ENCODE results near the gene EGFR.

Gene EGFR

DNA sequence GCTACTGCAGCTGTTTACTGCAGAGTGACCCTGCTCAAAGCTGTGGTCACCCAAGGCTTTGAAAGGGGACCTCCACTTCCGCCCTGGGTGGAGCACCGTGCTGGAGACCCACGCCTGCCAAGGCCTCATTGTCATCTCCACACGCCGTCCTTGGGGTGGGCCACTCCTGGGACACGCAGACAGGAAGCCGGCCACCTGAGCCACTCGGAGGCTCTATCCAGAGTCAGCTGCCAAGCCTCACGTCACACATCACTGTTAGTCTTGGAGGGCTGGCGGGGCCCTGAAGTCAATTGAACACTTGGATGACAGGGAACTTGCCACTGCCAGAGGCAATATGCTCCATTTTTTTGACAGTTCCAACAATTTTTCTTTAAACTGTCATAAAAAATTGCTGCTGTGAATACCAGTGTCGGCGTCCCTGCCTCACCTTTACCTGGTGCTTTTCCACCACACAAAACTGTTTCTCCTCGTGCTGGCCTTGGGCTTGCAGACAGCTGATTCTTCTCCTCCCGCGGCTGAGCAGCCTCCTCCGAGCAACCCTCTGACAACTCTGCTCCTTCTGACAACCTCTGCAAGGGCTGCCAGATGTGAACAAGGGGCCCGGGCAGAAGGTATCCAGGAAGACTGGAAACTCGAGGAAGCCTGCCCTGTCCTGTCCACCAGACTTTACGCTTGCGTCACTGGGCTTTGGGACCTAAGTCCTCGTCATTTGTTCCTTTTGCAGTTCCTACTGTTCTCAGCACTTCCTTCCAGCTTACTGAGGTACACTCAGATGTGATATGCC lies 81.9 kb downstream of the EGFR start:
- no peak for DNase-seq (ENCODE audit: low read depth, low spot score)

DNA sequence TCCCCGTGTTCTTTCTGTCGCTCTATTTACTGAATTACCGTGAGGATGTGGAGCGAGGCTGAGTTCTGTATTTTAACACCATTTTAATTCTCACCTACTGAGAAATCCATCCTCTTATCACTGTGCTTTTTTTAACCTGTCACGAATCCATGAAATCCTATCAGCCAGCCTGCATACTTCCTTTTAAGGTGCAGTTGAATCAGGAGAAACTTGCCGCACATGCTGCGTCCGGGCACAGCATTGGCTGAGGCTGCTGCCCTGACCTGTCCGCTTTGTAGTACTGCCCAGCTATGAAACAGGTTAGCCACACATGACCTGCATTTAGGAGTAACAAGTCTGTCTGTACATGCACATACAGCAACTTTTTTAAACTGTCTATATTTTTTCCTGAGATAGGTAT lies 82.5 kb downstream of the EGFR start:
- DNase-seq (ENCODE audit: low read depth, low spot score) = no peak

DNA sequence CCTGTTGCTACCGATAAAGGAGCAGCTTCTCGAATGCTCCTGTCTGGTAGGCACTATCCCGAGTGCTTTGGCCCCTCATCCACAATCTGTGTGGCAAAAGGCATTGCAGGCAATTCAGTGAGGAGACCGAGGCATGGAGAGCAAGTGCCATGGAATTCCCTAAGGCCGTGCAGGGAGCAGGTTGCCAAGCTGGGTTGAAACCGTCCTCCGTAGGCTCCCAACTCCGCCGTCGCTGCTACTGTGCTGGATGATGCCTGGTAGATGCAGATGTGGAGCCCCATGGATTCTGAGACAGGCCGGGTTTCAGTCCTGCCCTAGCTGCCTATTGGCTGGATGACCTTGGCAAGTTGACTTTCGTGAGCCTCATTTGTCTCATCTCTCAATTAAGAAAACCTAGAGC lies 85.3 kb downstream of the EGFR start:
- DNase-seq (ENCODE audit: low read depth, low spot score) = no peak

DNA sequence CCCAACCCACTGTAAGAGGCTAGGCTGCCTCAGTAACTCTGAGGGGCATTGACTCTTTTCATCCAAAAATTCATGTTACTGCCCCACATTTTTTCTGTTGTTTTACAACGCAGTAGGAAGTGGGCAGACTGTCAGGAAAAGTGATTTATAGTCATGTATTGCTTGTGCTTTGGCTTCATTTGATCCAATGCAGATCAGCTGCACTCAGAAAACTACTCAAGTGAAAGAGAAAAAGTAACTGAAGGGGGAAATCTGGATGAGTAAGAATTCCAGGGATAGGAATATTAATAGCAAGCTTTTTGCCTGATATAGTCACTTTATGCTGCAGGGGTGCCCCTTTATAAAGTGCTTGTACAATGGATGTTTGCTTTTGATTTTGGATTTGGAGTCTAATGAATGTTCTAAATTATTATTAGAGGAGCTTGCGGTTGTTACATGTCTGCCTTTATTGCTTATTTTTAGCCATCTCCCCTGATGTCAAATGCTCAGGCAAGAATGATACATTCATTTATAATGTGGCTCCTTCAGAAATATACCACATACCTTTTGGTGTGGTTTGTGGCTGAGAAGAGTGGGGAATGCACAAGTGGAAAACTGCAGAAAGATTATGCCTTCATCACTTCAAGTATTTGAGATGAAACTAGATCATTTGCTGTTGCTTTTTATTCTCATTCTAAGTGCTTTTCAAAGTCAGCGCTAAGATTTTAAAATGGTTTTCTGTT lies 86.1 kb downstream of the EGFR start:
- DNase-seq (ENCODE audit: low read depth, low spot score) = no peak

DNA sequence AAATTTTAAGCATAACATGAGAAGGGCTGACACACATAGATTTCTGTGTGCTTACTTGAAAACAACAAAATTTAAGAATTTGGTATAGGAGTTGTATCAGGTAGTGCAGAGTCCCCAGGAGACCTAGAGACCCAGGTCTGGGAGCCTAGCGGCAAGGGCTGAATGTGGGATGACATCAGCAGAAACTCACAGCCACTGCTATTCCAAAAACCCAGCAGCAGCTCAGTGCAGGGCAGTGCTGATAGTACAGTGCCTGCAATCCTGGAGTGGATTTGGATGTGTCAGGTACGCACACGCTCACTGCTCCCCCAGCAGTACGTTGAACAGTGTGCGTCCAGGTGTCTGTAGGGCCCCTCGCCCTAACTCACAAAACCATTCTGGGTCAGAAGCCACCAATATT lies 87.1 kb downstream of the EGFR start:
- no peak for DNase-seq (ENCODE audit: low read depth, low spot score)

DNA sequence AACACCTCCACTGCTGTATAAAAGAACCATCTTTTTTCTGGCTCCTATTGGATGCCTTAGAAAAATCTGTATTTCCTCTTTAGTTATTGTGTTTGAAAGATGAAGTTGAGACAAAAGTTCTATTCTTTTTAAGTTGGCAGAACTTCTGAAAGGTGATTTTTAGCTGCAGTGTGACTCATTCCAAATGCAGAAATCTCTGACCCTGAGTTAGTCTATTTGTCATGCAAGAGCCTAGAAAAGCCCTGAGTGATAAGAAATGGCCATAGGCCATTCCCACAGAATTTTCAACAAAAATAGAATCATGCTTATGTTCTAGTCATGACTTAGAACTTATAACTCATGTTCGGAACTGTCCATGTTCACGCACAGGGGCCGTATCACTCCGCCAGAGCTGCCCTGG lies 89.1 kb downstream of the EGFR start:
- no peak for DNase-seq (ENCODE audit: low read depth, low spot score)

DNA sequence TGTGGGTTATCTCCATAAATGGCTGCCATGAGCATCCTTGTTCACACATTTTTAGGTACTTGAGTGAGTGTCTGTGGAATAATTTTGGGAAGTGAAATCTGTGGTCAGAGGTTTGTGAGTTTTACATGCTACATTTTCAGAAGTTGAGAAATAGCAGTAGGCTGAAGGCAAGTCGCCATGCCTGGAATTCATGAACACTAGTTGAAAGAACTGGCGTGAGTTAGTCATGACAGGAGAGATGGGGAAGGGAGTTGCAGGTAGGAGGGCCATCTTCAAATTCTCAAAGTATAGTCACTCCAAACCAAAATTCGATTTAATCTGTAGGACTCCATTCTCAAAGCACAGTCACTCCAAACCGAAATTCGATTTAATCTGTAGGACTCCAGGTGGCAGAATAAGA lies 89.6 kb downstream of the EGFR start:
- no peak for DNase-seq (ENCODE audit: low read depth, low spot score)

DNA sequence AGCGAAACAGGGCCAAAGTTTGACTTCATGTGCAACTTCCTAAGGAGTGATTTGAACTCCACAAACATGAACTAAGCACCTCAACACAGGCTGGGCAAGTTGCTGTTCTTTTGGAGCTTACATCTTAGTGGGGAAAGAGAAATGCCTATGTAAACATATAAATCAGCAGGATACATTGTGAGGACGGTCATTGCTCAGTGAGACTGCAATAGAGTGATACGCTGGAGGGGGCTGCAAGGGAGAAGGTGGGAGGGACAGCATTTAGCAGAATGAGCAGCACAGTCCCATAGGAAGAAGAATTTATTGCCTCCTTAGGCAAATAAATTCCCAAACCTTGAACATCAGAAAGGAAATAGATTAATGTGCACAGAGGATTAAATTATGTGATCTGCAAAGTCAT lies 90.0 kb downstream of the EGFR start:
- no peak for DNase-seq (ENCODE audit: low read depth, low spot score)

DNA sequence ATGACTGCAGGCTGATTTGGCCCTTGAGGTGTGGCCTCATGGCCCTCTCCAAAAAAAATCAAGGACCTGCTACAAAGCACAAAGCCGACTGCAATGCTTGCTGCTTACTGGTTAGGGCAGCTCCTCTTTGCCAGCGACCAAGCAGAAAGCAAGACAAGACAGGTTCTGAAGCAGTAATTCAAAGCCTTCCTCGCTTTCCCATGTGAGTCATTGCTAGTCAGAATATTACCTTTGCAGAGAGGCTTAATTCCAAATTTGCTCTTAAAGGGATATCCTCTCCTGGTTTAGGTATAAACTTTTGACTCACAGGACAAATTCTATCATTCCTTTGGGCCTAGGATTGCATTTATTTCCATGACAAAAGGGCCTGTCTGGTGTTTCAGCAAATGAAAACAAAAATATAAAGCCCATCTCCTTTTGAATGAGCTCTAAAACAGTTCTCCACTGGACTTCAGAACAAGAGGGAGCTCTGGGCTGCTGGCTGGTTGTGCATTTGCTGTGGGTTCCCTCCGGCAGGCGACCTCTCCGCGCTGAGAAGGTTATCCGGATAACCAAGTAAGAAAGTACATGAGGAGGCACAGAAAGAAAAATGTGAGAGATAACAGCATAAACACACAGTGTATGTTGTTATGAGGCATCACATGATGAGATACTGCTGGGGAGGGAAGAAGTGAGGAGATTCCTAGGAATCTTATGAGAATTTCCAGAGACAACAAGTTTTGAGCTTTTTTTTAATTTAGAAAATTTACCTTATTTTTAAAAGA lies 90.8 kb downstream of the EGFR start:
- DNase-seq (ENCODE audit: low read depth, low spot score) = no peak

DNA sequence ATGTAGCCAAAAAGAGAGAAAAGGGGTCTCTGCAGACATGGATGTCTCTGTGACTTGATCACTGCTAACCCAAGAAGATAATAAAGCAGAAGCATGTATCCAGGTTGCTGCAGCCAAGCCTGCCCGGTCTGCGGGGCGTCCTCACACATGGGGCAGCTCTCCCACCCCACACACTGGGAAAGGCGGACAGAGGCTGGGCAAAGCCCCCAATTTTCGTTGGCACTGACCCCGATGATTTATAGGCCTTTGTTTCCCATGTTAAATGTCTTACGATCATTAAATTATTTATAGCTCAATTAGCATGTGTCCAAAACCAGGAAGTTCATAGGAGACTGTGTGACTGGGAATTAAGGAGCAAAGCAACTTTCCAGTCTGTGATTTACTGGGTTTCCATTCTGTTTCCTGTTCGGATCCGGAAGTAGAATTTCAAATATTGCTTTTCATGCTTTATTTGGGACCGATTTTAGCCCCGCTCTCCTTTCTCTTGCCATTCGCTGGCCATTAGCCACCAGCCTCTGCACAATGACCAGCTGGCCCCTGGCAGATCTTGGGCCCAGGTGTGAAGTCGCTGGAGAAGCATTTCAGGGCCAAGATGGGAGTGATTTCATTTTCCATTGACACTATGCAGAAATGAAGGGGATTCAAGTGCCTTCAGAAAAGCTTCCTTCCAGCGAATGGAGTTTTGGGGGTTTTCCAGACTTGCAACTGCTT lies 91.6 kb downstream of the EGFR start:
- DNase-seq (ENCODE audit: low read depth, low spot score) = no peak

DNA sequence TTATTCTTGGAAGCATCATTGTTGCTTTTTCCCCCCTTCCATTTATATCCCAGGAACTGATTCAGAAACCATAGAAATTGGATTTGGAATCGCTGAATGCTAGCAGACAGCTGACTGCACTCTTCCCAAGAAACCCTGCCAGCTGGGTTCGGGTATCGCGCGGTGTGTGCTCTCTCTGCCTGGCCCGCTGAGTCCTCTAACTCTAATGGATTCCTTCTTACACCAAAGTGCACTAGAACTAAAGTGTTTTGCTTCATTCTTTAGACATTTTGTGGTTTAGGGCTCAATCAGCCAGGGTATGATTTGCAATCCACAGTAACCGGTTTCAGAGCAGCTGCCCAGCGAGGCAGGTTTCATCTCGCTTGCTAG lies 92.2 kb downstream of the EGFR start:
- DNase-seq (ENCODE audit: low read depth, low spot score) = no peak

DNA sequence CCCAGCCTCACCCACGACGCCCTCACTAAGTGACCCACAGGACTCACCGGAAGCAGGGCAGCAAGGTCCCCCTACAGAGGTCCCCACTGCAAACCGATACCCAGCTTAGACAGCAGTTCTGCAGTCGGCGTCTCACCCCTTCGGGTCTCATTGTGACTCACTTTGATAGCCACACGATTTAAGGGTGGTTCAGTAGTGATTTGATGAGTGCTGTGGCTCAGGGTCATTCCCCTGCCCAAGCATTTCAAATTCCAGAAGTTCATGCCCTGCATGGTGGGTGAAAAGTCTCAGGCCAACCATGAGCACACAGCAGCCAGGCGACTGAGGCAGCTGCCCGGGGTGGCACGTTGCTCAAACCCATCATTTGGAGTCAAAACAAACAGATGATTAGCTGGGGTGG lies 93.2 kb downstream of the EGFR start:
- no peak for DNase-seq (ENCODE audit: low read depth, low spot score)

DNA sequence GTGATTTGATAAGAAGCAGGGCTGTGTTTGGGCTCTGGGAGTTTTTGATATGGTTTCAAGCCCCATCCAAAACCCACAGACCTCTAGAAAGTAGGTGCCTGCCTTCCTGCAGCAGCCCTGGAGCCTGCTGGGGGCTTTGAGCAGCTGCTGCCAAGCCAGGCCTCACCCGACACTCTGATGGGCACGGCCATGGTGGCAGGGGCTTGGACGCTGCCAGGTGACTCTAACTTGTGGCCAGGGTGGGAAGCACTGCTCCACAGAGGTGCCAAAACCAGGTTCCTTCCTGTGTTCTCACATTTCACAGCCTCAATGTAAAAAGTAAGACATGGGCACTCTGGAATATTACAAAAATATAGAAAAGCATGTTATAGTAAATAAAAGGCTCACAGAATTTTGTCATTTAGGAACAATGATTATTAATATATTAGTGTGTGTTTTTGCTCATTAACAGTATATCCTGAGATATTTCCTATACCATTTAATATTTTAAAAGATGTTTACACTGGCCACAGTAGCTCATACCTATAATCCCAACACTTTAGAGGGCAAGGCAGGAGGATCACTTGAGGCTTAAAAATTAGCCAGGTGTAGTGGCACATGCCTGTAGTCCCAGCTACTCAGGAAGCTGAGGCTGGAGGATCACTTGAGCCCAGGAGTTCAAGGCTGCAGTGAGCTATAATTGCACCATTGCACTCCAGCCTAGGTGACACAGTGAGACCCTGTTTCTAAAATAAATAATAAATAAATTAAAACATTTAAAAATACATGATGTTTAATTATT lies 95.1 kb downstream of the EGFR start:
- DNase-seq (ENCODE audit: low read depth, low spot score) = no peak

DNA sequence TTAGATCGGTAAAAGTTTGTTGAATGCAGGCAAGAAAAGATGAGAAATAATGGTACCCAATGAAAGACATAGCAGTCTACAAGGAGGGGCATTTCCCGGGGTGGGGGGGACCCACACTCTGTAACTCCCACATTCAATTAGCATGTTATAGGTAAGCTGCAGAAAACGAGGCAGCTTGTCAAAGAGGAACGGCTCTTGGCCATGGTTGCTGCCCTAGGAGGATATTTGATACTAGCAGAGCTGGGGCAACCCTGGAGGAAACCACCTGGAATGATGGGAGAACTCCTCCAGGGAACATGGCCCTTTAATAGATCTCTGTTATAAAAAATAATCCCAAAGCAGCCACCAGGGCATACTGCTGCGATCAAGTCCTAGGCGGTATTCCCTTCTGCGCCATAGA lies 98.5 kb downstream of the EGFR start:
- no peak for DNase-seq (ENCODE audit: low read depth, low spot score)

DNA sequence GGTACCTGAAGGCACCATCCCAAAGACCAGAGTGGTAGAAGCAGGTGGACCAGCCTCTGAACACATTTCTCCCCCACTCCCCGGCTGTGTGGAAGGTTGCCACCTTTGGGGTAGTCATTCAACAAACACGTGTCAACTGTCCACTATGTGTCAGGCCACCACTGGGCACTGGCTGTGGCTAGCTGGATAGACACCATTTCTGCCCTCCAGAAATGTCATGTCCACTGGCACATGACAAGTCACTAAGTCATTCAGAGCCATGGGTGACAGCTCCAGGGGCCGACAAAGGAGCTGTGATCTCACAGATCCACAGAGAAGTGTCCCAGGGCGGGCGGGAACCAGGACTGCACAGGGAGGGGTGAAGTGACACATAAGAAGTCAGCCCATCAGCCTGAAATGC lies 99.6 kb downstream of the EGFR start:
- DNase-seq (ENCODE audit: low read depth, low spot score) = no peak

DNA sequence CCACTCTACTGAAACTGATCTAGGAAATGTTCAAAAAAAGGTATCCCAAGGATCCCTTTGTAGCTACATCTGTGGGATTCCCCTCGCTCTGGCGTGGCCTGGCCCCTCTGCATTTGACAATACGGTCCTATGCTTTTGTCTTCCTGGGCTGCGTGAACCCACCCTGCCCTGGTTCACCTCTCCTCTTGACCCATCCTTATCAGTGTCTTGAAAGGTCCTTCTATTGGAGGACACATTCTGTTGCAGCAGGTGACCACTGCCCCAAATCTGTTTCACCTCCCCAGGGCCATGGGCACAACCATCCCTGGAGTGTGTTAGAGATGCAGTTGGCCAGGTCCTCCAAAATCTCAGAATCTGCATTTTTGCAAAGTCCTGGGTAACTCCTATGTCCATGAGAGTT lies 100.8 kb downstream of the EGFR start:
- no peak for DNase-seq (ENCODE audit: low read depth, low spot score)

DNA sequence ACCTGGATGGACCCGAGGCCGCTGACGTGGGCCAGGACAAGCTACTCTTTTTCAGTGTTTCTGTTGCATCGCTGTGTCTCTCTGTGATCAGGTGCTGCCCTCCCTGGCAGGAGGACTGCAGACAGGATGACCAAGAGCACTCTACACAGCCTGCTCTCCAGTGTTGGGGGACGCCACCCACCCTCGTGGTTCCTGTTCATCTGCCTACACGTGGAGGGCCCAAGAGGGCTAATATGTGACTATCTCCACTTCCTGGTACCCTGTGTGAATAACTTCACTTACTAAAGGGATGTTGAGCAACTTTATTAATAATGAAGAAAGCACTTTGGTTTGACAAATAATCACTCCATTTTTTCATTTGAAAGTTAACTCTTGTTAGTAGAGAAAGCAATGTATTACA lies 101.3 kb downstream of the EGFR start:
- no peak for DNase-seq (ENCODE audit: low read depth, low spot score)

DNA sequence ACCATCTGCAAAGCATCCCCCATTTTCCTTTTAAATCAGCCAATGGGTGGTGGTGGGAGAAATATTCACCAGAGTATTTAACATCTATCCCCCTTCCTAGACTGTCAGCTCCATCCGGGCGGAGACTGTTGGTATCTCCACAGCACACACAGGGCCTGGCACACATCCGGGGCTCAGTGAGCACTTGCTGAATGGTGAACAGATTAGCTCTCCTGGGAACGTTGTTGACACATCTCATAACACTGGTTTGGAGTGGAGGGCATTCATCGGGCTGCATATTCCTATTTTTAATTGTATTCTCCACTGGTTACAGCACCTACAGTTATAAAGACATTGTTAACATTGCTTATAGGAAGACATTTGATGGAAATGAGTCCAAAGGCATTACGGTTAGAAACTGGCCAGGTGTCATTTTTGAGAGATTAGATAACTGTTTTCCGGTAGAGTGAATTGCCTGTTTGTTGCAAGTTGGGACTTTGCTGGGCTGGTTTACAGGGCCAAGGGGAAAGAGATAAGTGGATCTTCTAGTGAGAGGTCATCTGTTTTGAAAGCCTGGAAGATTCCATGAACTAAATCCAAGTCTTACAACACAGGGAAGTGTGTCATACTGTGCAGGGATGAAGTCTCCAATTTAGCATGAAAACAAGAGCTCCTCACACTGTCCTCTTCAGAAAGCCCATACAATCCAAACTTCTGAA lies 101.8 kb downstream of the EGFR start:
- no peak for DNase-seq (ENCODE audit: low read depth, low spot score)

DNA sequence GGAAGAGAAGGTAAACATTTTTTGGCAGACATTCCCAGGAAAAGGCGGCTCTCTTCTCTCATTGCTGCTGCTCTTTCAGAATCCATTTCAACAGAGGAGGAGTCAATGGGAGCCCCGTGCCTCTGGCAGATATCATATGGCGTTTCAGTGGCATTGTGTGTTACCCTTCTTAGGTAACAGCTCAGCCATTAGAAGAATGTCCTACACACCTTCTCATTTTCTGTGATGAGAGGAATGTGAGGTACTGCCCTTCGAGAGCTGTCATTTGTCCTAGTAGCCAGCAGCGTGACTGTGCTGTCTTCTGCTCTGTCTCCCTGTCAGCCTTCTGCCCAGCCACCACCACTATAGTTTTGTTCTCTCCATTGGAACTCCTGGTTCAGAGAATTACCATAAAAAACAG lies 102.4 kb downstream of the EGFR start:
- DNase-seq (ENCODE audit: low read depth, low spot score) = no peak

DNA sequence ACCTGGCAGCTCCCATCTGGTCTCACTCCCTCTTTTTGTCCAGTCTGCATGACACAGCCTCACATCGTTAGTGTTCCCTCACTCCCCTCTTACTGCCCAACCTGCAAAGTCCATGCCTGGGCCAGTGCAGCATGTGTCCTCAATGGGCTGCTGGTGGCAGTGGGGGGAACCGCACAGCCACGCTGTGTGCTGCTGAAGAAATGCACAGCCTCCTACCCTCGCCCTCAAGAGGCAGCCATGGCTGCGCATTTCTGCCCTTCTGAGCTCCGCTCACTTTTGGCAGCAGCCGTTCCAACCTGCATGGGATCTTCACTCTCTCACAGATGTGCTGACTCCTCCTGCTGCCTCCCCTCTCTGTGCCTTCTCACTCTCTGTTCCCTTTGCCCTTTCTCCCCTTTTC lies 103.4 kb downstream of the EGFR start:
- no peak for DNase-seq (ENCODE audit: low read depth, low spot score)
